Thyroid gland (tissue), 4 donors: ENCODE results near the gene SIRPB2.

Experiments used
- POLR2A ChIP-seq, 2 donors: fragments of 450-650 bp; IDR thresholded peaks; one replicate each; pipeline ENCODE4 v1.6.1; 2017; ENCODE audit warnings: antibody characterized with exemption in 2 of 2, mild to moderate bottlenecking in 2 of 2, moderate library complexity in 1 of 2
- TF ChIP-seq, protein P1 (sequence below), 6 experiments: fragments of 200-600 bp in 3 of 6; fragments of 450-650 bp in 3 of 6; sonication (generic) in 3 of 6; IDR thresholded peaks; one replicate each; pipeline ENCODE4 v1.5.1; 2016 to 2019; ENCODE audit warnings: antibody characterized with exemption in 6 of 6, mild to moderate bottlenecking in 2 of 6, inconsistent platforms in 1 of 6, moderate library complexity in 1 of 6

GRCh38 chr20:1513801-1514200 lies 22.6 kb upstream of the SIRPB2 start:
- TF ChIP-seq, protein P1, sequence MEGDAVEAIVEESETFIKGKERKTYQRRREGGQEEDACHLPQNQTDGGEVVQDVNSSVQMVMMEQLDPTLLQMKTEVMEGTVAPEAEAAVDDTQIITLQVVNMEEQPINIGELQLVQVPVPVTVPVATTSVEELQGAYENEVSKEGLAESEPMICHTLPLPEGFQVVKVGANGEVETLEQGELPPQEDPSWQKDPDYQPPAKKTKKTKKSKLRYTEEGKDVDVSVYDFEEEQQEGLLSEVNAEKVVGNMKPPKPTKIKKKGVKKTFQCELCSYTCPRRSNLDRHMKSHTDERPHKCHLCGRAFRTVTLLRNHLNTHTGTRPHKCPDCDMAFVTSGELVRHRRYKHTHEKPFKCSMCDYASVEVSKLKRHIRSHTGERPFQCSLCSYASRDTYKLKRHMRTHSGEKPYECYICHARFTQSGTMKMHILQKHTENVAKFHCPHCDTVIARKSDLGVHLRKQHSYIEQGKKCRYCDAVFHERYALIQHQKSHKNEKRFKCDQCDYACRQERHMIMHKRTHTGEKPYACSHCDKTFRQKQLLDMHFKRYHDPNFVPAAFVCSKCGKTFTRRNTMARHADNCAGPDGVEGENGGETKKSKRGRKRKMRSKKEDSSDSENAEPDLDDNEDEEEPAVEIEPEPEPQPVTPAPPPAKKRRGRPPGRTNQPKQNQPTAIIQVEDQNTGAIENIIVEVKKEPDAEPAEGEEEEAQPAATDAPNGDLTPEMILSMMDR (IDR thresholded peaks at IDR 0.05) = no peak
- TF ChIP-seq POLR2A (IDR thresholded peaks at IDR 0.05) = no peak
